ENCODE measurements around the gene LPIN1.

LPIN1 gene

DNA sequence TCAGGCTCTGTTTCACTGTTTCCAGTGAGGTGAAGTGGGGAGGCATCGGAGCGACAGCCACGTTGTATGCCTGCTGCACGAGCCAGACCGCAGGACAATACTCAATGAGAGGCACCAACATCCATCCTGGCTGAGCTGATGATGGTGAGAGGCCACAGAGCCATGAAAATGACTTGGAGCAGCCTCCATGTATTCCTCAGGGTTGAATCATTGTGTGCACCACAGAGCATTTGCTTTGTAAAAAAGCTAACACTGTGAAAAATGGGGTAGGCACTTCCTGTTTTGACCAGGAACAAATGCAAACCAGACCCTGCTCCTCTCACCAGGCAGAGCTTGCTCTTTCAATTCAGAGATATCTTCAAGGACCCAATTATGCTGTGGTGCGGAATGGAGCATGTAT is 87.2 kb downstream of the LPIN1 start:
- Mint-ChIP-seq H3K36me3 (ENCODE audit: low read depth) (no peaks in the 10 kb centered on the region), H3K4me3 (no peak overlapping the region), H3K4me1 (peaks cover 23% of the 10 kb centered on the region), H3K27ac (peak overlapping the region in 1 of 3 experiments; percentile 31), H3K9me3 (peaks cover 20% of the 10 kb centered on the region), H3K27me3 (ENCODE audit: low read depth) (peaks cover 3% of the 10 kb centered on the region)
- TF ChIP-seq, protein P1, sequence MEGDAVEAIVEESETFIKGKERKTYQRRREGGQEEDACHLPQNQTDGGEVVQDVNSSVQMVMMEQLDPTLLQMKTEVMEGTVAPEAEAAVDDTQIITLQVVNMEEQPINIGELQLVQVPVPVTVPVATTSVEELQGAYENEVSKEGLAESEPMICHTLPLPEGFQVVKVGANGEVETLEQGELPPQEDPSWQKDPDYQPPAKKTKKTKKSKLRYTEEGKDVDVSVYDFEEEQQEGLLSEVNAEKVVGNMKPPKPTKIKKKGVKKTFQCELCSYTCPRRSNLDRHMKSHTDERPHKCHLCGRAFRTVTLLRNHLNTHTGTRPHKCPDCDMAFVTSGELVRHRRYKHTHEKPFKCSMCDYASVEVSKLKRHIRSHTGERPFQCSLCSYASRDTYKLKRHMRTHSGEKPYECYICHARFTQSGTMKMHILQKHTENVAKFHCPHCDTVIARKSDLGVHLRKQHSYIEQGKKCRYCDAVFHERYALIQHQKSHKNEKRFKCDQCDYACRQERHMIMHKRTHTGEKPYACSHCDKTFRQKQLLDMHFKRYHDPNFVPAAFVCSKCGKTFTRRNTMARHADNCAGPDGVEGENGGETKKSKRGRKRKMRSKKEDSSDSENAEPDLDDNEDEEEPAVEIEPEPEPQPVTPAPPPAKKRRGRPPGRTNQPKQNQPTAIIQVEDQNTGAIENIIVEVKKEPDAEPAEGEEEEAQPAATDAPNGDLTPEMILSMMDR (IDR thresholded peaks at IDR 0.05; ENCODE audit: unreplicated experiment in 3 of 3), result no peak

- Mint-ChIP-seq H3K4me3 (no peak overlapping the region), H3K27ac (peak overlapping the region in 1 of 3 experiments; percentile 40), H3K36me3 (ENCODE audit: low read depth) (no peaks in the 10 kb centered on the region), H3K4me1 (peaks cover 9% of the 10 kb centered on the region), H3K9me3 (peaks cover 20% of the 10 kb centered on the region), H3K27me3 (ENCODE audit: low read depth) (peaks cover 3% of the 10 kb centered on the region)
- TF ChIP-seq, protein P1 (IDR thresholded peaks at IDR 0.05; ENCODE audit: unreplicated experiment in 3 of 3), result no peak
Observed at GRCh38 chr2:11835403-11835802, 89.0 kb downstream of the LPIN1 start.

DNA sequence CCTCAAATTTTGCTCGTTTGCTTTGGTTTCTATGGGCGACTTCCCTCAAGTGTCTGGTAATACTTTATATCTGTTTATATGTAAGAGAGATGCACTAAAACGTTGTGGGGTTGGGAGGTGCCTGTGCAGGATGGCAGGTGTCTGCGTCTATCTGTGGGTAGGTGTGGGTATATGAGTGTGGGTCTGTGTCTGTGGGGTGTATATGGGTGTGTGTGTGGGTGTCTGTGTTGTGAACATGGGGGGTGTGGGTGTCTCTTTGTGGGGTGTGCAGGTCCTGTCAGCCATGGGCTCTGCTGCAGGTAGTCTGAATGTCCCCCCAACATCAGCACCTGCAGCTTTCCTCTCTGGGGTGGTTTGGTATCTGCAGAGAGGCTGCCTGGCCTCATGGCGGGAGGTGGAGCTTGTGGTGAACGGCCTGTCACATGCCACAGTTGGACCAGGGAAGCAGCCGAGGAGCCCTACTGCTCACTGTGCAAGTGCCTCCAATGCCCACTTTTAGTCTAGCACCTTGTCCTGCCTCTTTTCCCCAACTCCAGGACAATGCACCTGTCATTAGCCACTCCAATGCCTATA is 90.3 kb downstream of the LPIN1 start:
- peak overlapping the region in 1 of 3 experiments; percentile 34 for H3K27ac Mint-ChIP-seq
- no peaks in the 10 kb centered on the region for H3K4me1 Mint-ChIP-seq
- peaks cover 3% of the 10 kb centered on the region for H3K27me3 Mint-ChIP-seq (ENCODE audit: low read depth)
- peaks cover 20% of the 10 kb centered on the region for H3K9me3 Mint-ChIP-seq
- no peaks in the 10 kb centered on the region for H3K36me3 Mint-ChIP-seq (ENCODE audit: low read depth)
- TF ChIP-seq, protein P1 (IDR thresholded peaks at IDR 0.05; ENCODE audit: unreplicated experiment in 3 of 3), result no peak
- H3K4me3 Mint-ChIP-seq, result no peak overlapping the region

- H3K27me3 Mint-ChIP-seq (ENCODE audit: low read depth), result peaks cover 3% of the 10 kb centered on the region
- TF ChIP-seq, protein P1 (IDR thresholded peaks at IDR 0.05; ENCODE audit: unreplicated experiment in 3 of 3), result no peak
- no peak overlapping the region for H3K27ac Mint-ChIP-seq
- no peaks in the 10 kb centered on the region for H3K4me1 Mint-ChIP-seq
- H3K36me3 Mint-ChIP-seq (ENCODE audit: low read depth), result no peaks in the 10 kb centered on the region
- H3K9me3 Mint-ChIP-seq, result peaks cover 20% of the 10 kb centered on the region
- H3K4me3 Mint-ChIP-seq, result no peak overlapping the region
Observed at GRCh38 chr2:11837875-11838734, 91.7 kb downstream of the LPIN1 start.

- TF ChIP-seq, protein P1 (IDR thresholded peaks at IDR 0.05; ENCODE audit: unreplicated experiment in 3 of 3), result no peak
- Mint-ChIP-seq H3K9me3 (peaks cover 10% of the 10 kb centered on the region), H3K27me3 (ENCODE audit: low read depth) (peaks cover 8% of the 10 kb centered on the region), H3K27ac (no peak overlapping the region), H3K36me3 (ENCODE audit: low read depth) (no peaks in the 10 kb centered on the region), H3K4me3 (no peak overlapping the region), H3K4me1 (no peaks in the 10 kb centered on the region)
Observed at GRCh38 chr2:11839916-11840315, 93.5 kb downstream of the LPIN1 start.
